Bone marrow (tissue), 2 donors: ENCODE results near the gene LYVE1.

ENCODE experiments used
- DNase-seq, 2 donors: peaks; one replicate each; lab custom pipeline; 2025; lab: John Stamatoyannopoulos, UW

LYVE1 gene

DNA sequence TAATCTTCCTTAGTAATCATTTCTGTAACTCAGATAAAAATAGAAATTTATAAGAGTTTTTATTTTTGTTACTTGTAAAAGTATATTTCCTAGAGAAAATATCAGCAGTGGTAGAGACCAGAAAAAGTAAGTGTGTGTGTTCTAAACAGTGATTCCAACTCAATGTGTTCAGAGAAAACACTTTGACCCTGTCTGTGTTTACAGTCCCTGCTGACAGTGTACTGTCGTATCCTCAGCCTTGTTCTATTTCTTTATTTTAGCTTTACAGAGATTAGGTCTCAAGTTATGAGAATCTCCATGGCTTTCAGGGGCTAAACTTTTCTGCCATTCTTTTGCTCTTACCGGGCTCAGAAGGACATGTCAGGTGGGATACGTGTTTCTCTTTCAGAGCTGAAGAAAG, 10.2 kb downstream of the LYVE1 start:
- no peak for DNase-seq

DNA sequence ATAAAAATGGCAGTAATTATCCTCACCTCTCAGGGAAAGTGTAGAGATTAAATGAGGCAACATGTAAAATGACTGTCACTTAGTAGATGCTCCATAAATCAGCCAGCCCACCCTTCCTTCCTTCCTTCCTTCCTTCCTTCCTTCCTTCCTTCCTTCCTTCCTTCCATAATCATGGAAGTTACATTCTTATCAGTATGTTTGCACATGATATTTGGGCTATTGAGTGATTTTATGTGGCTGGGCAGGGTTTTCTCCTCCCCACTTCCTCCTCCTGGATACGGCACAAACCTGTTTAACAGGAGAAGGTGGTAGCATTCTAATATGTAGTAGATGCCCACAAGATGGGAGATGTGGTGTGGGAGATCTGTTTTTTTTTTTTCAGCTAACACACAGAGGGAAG, 11.9 kb downstream of the LYVE1 start:
- DNase-seq = no peak

DNA sequence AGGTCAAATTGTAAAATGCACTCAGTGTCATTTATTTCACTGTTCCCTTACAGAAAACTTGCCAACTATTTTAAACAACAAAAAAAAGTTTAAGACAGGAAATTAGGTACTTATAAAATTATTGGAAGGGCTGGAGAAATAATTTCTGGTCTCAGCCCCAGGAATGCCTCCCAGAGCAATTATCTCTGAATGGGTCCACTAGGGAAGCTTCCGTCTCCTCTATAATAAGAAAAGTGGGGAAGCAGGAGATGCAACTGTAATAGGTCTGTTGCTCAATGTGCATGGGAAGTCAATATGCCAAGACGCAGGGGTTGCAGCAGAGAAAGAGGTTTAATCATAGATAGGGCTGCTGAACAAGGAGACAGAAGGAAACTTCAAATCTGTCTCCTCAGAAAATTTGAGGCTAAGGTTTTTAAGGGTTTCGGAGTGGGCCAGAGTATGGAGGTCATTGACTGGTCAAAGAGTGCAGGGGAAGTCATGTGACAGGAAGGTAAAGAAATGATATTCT, 16.6 kb downstream of the LYVE1 start:
- DNase-seq = no peak

DNA sequence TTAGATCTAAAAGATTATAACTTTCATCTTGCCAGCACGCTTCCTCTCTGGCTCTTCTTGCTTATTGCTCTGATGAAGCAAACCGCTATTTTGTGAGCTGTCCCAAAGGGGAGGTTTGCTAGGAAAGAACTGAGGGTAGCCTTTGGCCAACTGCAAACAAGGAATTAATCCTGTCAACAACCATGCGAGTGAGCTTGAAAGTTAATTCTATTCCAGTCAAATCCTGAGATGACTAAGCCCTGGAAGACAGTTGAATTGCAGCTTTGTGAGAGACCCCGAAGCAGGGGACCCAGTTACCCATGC, 17.2 kb downstream of the LYVE1 start:
- DNase-seq = no peak

DNA sequence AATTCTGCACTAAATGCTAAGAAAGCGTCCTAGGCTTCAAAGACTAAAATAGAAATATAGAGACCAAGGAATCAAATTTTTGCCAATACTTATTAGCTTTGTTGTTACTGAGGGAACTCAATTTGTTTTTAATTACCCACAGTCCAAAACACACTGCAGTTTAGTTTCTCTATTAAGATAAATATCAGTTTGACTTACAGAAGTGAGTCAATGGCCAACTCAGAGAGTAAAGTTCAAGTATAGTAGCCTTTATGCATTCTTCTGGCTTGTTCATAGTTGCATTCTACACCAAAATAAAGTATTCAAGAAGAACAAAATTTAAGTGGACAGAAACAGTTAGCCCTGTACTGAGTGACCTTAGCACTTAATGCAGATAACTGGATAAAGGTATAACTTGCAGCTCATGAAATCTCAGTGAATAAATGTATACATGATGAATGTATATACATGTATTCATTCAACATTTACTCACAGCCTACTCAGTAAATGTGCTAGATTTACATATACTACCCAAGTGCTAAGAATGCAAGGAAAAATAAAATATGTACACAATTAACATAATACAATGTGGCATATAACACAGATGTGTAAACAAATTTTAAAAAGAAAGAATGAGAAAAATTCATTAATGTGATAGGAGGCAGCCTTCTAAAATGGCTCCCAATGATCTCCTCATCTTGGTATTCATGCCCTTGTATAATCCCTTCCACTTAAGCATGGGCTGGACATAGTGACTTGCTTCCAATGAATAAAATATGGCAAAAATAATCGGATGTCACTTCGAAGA, 17.8 kb downstream of the LYVE1 start:
- no peak for DNase-seq

DNA sequence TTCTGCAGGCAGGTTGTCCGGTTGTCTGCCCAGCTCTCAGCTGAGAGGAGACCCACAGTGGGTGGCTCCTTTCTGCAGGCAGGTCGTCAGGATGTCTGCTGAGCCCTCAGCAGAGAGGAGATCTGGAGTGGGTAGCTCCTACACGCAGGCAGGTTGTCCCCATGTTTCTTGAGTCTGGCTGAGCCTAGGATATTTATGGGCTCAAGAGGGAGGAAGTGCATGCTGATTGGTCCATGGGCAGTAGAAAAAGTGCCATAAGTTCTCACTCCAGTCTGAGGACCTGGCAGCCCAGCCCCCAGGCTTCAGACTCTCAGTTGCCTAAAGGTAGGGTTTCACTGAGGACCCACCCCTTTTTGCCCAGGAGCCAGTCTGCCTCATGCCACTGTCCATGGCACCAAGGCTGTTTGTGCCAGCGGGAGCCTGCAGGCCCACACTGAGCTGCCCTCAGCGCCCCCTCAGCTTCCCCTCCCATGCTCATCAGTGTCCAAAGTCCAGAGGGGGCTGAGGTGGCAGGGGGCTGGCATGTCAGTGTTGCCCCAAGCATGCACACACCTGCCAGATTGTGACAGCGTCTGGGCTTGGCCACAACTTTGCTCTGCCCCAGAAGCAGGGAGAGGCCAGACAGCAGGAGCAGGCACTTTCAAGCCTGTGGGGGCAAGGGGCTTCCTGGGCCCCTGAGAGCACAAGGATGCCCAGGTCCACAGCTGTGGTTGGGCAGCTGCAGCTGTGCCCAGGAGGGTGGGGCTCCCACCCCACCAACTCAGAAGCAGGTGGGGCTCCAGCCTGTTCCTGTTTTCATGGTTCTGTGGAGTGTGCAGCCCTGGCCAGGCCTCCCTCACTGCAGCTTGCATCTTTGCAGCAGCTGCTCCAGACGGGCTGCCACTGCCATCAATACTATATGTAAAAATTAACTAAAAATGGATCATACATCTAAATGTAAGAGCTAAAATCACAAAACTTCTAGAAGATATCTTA, 23.7 kb downstream of the LYVE1 start:
- peak in 1 of 2 donors; percentile 14 for DNase-seq

DNA sequence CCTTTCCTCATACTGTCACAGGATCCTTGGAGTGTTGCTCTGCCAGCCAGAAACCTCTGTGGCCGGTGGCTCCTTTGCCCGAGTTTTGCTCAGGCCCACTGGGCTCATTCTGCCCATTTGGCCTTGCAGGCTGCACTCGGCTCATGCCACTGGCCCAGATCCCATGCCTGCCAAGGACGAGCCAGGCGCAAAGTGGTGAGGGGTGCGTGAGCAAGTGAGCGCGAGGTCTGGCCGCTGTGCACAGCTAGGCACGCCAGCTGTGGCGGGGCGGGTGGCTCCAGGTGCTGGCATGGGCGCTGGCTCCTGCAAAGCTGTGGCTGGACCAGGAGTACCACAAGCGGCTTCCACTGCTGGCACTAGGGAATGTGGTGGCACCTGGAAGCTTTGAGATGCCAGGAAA, 24.7 kb downstream of the LYVE1 start:
- no peak for DNase-seq

DNA sequence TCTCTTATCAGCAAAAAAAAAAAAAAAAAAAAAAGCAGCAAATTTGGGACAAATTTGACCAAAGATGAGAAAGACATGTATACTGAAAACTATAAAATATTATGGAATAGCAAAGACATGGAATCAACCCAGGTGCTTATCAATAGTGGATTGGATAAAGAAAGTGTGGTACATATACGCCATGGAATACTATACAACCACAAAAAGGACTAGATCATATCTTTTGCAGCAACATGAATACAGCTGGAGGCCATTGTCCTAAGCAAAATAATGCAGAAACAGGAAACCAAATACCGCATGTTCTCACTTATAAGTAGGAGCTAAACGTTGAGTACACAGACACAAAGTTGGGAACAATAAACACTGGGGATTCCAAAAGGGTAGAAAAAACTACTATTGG, 25.7 kb downstream of the LYVE1 start:
- no peak for DNase-seq

DNA sequence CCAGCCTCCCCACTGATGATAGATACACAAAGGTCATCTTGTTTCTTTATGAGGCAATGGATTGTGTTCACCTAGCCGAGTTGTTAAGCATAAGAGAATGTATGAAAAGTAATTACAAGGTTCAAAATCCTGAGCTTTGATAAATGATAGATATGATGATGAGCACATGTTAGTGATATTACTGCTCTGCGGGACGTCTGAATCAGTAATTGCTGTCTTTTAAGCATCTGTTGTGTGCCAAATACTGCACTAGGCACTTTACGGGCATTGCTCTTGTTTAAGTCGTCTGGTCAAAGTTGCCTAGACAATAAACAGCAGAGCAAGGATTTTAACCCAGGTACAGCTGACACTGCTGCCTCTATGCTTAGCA, 26.9 kb downstream of the LYVE1 start:
- DNase-seq = no peak

DNA sequence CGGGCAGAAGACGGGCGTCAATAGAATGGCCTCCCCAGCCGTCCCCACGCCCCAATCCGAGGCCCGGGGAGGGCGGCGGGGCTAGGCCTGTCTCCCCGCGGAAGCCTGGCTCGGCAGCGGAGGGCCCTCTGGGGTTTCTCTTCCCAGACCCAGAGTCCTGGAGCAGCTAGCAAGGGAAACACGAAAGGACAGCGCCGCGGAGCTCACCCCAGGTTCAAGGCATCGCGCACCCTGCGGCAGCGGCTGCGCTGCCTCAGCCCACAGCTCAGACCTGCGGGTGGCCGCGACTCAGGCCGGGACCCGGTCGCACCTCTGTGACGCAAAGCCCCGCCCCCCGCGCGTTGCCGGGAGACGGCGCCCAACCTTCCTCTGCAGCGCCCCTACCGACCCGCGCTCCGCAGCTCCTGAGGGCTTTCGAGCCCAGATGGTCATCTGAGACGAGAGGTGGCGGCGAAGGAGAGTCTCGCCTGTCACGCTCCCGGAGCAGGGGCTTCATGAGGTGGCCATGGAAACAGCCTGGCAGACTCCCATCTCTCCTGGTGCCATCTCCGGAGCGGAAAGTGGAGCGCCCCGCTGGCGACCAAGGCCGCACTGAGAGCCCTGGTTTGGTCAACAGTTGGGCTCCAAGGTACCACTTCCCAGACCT, 27.4 kb downstream of the LYVE1 start, which contains the start of gene RNF141:
RNF141 (minus strand) TSS at position 273 of the 646 bp plus-strand sequence. CDS start 7,029 bp downstream, outside the sequence.
- DNase-seq = peak; percentile 89 to 93

DNA sequence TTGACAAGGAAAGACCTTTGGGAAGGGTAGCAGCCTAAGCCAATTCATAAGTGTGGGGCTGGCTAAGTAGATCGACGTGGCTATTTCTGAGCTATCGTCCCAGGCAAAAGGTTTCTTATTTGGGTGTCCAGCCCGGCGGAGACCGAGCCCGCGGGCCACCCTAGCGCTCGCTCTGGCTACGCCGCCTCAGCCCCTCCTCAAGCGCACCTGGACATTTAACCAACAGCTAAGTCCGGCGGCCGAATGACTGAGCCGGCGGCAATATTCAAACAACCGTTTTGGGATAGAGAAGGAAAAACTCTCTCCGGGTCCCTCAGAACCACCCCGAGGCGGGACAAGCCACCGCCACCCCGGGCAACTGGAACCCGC, 27.9 kb downstream of the LYVE1 start:
- DNase-seq = no peak

DNA sequence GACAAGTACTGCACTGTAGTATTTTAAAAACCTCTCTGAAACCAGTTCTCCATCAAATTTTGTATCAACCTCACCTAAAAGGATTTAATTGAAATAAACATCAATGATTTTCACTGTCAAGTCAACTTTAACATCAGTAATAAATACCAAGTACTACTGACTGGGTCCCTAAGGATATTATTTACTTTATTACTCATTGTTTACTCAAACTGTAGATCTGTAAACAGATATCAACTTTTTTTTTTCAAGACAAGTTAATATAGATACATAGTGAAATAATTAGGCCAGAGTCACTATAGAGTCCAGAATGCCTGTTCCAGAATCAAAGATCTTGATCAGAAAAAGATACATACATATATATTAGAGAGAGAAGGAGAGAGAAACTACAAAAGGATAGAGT, 29.1 kb downstream of the LYVE1 start:
- no peak for DNase-seq

DNA sequence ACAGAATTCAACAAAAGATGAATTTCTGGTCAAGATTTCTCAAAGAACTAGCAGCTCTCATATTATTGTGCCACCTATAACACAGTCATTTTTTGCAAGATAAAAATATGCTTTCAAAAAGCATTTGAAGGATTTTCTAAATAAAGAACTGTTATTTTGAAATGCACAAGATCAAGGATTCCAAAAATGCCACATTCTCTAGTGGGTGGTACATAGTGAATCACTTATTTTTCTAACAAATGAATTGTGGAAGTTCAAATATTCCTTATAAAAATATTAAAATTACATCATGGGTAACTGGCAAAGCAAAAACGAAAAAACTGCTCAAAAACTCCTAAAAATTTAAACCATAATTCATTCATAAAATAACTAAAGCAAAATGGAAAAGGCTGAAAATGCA, 29.5 kb downstream of the LYVE1 start:
- DNase-seq = no peak

DNA sequence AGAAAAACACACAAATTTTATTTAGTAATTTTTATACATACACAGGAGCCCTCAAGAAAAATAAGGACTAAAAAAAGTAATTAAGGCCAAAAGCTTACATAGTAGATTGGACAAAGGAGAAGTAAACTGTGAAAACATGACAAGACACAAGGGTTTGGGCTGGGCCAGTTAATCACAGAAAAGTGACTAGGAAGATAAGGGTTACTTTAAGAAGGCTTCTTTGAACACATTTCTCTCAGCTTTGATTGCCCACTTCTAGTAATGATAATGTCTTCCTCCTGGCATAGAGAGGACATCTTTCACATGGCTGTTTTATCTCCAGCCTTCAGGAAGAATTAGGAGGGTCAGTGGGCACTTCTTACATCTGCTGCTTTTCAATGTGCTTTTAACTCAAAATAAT, 30.9 kb downstream of the LYVE1 start:
- no peak for DNase-seq

DNA sequence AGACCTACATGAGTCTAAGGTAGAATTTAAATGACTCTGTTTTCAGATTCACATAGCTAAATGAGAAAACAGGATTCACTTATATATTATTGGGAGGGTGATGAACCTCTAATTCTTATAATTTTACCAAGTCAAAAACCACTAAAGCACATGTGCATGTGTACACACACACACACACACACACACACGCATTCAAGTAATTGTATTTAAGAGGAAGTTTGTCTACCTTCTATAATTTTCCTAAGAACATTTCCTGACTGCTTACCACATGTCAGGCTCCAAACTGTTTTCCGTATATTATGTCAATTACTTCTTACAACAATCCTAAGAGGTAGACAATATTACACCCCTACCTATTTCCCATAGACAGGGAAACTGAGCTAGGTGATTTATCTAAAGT, 34.1 kb downstream of the LYVE1 start:
- peak in 1 of 2 donors; percentile 10 for DNase-seq

DNA sequence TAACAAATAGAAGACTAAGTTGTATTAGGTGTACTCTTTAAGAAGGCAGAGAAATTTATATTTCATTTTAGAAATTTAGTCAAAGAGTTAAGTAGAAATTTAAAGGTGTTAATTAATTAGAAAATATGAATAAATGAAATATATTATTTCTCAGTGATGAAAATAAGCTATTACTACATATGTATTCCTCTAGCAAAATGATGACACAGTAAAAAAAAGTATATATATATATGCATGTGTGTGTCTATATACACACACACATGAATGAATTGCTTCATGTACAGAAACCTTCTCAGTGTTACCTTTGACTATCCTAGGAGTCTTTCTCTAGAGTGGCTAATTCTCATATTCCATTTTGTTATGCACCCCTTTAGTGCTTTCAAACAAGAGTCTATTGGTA, 35.1 kb downstream of the LYVE1 start:
- no peak for DNase-seq

DNA sequence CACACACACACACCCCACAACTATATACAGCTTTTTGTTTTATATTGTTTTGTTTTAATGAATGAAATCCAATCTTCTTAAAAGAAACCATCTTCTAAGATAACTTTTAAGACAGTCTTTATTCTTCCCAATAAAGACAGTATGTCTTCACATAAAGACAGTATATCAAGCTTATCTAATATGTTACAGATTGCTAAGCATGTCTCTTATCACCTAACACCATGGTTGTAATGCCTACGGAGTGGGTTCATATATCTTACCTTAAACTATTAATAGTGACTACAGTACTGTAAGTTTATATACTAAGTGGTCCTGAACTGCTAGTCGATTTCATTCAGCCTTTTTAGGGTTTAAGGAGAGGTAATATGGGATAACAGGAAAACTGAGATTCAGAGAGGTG, 35.9 kb downstream of the LYVE1 start:
- no peak for DNase-seq

DNA sequence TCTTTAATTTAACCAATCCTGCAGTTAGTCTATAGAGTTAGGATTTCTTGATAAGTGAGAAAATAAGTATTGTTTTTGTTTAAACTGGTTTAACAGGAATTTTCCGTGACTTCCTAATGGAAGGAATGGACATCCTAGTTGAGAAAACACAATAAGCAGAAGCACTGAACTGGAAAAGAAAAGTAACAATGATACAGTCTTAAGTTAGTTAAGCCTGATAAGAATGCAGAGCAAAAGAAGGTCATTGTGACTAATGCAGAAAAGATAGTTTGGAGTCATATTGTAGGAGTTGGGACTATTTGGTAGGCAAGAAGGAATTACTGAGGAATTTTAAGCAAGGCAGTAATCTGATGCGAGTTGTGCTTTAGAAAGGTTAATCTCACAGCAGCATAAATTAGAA, 39.2 kb downstream of the LYVE1 start:
- DNase-seq = no peak

DNA sequence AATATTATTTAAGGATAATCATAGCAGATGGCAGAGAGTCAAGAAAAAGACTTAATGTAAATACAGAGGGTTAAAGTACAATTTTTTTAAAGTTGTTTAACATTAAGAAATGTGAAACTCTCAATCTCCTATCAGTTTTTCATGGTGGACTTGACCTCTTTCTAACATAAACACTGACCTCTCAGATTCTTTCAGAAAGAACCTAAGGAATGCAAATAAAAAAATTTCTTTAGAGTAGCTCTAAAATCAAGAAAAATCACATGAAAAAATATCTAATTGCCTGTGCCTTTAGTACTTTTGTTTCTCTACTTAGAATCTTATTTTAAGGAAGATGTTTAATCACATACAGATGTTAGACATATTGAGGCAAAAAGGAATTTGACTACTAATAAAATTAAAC, 40.3 kb downstream of the LYVE1 start:
- no peak for DNase-seq

DNA sequence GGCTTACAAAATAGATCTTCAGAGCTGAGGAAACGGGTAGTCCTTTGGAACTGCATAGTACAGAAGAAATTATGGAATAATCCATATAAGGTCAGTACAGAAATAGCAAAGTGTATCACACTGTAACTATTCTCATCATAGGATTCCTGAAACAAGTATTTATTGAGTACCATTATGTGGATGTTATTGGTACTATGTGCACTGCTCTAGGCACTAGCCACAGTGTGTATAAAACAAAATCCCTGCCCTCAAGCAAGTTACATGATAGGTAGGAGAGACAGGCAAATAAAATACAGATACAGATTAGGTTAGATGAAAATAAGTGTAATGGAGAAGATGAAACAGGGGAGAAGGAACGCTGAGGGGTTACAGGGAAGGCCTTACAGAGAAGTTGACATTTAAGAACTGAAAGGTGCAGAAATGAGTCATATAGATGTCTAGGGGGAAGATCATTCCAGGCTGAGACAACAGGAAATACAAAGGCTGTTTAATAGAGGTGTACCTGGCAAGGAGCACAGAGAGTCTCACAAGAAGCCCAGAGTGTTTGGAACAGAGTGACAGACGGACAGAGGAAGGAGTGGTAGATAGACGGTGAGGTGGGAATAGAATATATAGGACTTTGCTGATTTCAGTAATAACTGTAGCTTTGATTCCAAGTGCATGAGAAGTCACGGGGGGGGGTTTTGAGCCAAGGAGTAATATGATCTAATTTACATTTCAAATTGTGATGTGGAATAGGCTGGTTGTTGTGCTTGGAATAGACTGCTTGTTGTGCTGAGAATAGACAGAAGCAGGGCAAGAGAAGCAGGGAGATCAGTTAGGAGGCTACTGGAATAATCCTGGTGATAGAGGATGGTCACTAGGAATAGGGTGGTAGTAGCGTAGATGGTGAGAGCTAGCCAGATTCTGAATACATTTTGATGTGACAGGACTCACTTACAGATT, 41.2 kb downstream of the LYVE1 start:
- no peak for DNase-seq

DNA sequence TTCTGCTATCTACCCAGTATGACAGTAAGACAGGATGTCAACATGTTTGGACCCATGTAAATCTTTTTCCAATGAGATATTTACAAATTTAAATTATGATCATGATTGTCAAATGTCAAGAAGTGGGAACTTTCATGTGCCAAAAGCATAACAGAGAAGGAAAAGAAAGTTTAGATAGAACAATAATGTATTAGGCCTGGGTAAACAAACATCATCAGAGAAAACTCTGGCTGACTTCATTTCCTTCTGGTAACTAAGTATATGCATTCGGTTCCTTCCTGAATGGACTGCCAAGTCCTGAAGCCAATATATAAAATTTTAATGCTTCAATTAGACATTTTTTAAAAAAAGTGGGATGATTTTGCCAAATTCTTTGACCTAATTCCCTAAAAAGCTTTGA, 44.0 kb downstream of the LYVE1 start:
- DNase-seq = no peak

DNA sequence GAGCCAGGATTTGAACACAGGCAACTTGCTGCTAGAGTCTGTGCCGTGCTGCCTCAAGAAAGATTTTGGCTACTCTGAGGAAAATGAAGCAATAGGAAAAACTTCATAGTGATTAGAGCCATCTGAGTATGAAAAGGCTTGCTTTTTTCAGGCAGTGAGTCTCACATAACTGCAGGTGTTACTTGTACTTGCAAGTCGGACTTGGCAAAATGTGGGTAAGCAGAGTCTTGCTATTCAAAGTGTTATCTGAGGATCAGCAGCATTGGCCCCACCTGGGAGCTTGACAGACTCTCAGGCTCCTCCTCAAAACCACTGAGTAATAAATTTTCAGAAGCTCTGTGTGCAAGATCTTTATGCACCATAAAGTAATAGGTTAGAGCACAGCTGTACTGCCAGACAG, 45.5 kb downstream of the LYVE1 start:
- DNase-seq = no peak
